ENCODE measurements around the gene MARCHF3.

DNA sequence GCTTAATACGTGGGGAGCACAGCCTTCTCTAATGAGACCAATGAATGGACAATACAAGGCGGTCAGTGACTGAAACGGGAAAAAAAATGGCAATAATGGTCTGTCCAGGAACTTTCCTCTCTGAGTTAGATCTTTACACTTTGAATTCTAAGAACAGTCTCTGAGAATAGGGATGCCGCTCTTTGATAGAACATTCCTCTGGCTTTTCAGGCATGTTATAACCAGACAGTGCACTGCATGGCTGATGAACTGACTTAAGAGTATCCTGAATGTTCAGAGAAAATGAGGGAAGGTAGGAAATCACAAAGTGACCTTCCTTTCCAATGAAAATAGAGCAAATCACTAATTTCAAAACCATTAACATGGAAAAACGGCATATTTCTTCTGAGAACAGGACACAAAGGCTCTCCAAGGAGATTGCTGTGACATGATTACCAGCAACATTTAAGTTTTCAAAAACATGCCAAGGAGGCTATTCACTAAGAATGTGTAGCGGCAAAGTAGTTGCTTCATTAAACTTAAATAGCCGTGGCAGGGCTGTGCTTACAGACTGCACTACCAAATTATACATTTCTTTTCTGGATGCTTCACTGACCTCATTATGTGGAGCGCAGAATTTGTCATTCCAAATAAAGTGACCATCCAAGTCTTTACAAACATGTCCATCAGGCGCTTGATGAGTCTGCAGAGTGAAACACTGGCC is 105.9 kb downstream of the MARCHF3 start:
- no peak for TF ChIP-seq POLR2A (IDR thresholded peaks at IDR 0.05)
- TF ChIP-seq, protein P1, sequence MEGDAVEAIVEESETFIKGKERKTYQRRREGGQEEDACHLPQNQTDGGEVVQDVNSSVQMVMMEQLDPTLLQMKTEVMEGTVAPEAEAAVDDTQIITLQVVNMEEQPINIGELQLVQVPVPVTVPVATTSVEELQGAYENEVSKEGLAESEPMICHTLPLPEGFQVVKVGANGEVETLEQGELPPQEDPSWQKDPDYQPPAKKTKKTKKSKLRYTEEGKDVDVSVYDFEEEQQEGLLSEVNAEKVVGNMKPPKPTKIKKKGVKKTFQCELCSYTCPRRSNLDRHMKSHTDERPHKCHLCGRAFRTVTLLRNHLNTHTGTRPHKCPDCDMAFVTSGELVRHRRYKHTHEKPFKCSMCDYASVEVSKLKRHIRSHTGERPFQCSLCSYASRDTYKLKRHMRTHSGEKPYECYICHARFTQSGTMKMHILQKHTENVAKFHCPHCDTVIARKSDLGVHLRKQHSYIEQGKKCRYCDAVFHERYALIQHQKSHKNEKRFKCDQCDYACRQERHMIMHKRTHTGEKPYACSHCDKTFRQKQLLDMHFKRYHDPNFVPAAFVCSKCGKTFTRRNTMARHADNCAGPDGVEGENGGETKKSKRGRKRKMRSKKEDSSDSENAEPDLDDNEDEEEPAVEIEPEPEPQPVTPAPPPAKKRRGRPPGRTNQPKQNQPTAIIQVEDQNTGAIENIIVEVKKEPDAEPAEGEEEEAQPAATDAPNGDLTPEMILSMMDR (IDR thresholded peaks at IDR 0.05 in 8 of 11, conservative IDR thresholded peaks at IDR 0.05 in 3 of 11): no peak

Data from spleen (tissue), 7 donors.